ENCODE data around the gene MACROD2. TPM values are rescaled to one million over a fixed set of nuclear protein-coding genes. Genes with fewer than 3 reads are reported as not detected.

The MACROD2 gene
- total and polyA plus RNA-seq, 4 donors: 0.66 to 10.5 (median 3.3) TPM

GRCh38 chr20:14727485-14728150 lies 732.3 kb downstream of the MACROD2 start:
- TF ChIP-seq ATF3 (IDR thresholded peaks at IDR 0.05) (no peak), RXRA (IDR thresholded peaks at IDR 0.05) (no peak), EGR1 (IDR thresholded peaks at IDR 0.05; ENCODE audit: low read depth in 2 of 2) (no peak), TAF1 (conservative IDR thresholded peaks at IDR 0.05) (no peak), GABPA (IDR thresholded peaks at IDR 0.05 in 1 of 2, conservative IDR thresholded peaks at IDR 0.05 in 1 of 2) (no peak), MAX (IDR thresholded peaks at IDR 0.05) (no peak), NR2F2 (IDR thresholded peaks at IDR 0.05) (no peak), REST (IDR thresholded peaks at IDR 0.05) (no peak), SP1 (IDR thresholded peaks at IDR 0.05) (no peak), ZBTB33 (IDR thresholded peaks at IDR 0.05) (no peak), HNF4A (conservative IDR thresholded peaks at IDR 0.05) (no peak), FOXA2 (IDR thresholded peaks at IDR 0.05) (no peak), RAD21 (IDR thresholded peaks at IDR 0.05) (no peak), JUND (IDR thresholded peaks at IDR 0.05) (no peak), YY1 (IDR thresholded peaks at IDR 0.05) (no peak), FOXA1 (IDR thresholded peaks at IDR 0.05) (no peak), HNF4G (IDR thresholded peaks at IDR 0.05) (no peak), CTCF (IDR thresholded peaks at IDR 0.05; ENCODE audit: low read depth, low read length, missing input control) (no peak)
- H3K27me3 ChIP-seq (ENCODE audit: control insufficient read depth in 4 of 4, insufficient read depth in 4 of 4, low read length in 3 of 4): no peaks in the 10 kb centered on the region
- H3K9ac ChIP-seq (ENCODE audit: low read depth in 1 of 2, low read length in 2 of 2): no peak overlapping the region
- no peak for DNase-seq (ENCODE audit: low spot score)
- H3K9me3 ChIP-seq (ENCODE audit: control insufficient read depth in 4 of 4, low read length in 3 of 4): no peaks in the 10 kb centered on the region
- peaks cover 0 to 6% (median 3%) of the 10 kb centered on the region in 4 donors for H3K4me1 ChIP-seq (ENCODE audit: control insufficient read depth in 4 of 4, insufficient read depth in 4 of 4, low read length in 3 of 4)
- no peaks in the 10 kb centered on the region for H3K36me3 ChIP-seq (ENCODE audit: control insufficient read depth in 4 of 4, insufficient read depth in 3 of 4, low read depth in 1 of 4, low read length in 3 of 4)
- WGBS: 94% methylated on average over 1 of the region's 1 CpG
- H3K4me3 ChIP-seq (ENCODE audit: low read depth in 1 of 3, low read length in 3 of 3): no peak overlapping the region
- no peak overlapping the region for H3K27ac ChIP-seq (ENCODE audit: low read depth in 1 of 2, low read length in 2 of 2)

All from liver (tissue), 9 donors.